Right atrium auricular region (tissue), 2 donors: Measurements from ENCODE around the gene RBM15B. TPM values are rescaled to one million over a fixed set of nuclear protein-coding genes. Genes with fewer than 3 reads are reported as not detected.
A peak's percentile ranks its signal among the peaks of the same experiment; 100 is the strongest.
"Not testable (repeated sequence)": the region's sequence is repeated elsewhere in the genome, so short reads cannot be mapped to it uniquely, and the experiment has no call there.

ENCODE experiments used
- DNase-seq: peaks from one replicate; pipeline ENCODE4 v3.0.0-alpha.2; 2019; ENCODE audit warnings: low spot score
- H3K27ac ChIP-seq, 2 donors: fragments of 200-600 bp; sonication (generic); 1 replicate in 1 of 2; 2 replicates in 1 of 2; pipeline ENCODE4 v1.5.1; 2016 to 2019
- H3K27me3 ChIP-seq, 2 donors: fragments of 200-600 bp; sonication (generic); one replicate each; pipeline versions ENCODE4 v1.5.1 to v1.6.0; 2017 to 2019
- H3K36me3 ChIP-seq: fragments of 200-600 bp; sonication (generic); one replicate; pipeline ENCODE4 v1.5.1; 2016
- H3K4me1 ChIP-seq, 2 donors: fragments of 200-600 bp; sonication (generic); one replicate each; pipeline versions ENCODE4 v1.5.1 to v1.6.0; 2017 to 2019
- H3K4me3 ChIP-seq, 2 donors: fragments of 200-600 bp; sonication (generic); 1 replicate in 1 of 2; 2 replicates in 1 of 2; pipeline ENCODE4 v1.5.1; 2017 to 2019; ENCODE audit warnings: mild to moderate bottlenecking in 1 of 2, moderate library complexity in 1 of 2
- H3K9me3 ChIP-seq, 2 donors: fragments of 200-600 bp; sonication (generic); one replicate each; pipeline ENCODE4 v1.5.1; 2019
- total RNA-seq, 2 donors: library from RNA; depleted of rRNA; stranded (reverse); fragments of >200 nt; gene quantifications; one replicate each; pipeline ENCODE4 v1.1.0, GENCODE V29; 2016
- TF ChIP-seq, protein P1 (sequence below), 2 donors: fragments of 200-600 bp; sonication (generic); IDR thresholded peaks; one replicate each; pipeline ENCODE4 v1.5.1; 2019; ENCODE audit warnings: antibody characterized with exemption in 2 of 2

The RBM15B gene
- total RNA-seq, 2 donors from 2014 or later: 12.9 to 21.4 TPM

DNA sequence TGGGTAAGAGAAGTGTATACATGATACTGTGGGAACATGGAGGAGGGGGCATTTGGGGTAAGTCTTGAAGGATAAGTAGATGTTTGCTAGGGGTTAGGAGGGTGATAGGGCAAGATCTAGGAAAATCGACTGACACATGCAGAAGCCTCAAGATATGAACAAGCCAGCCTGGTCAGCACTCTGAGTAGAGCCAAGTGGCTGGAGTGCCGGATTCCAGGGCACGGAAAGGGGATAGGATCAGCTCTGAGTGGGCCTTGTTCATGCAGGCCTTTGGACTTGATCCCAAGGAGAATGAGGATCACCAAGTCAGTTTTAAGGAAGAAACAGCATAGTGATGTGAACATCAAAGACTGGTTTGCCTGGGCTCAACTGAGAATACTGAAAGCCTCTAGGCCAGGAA is 30.3 kb upstream of the RBM15B start:
- Histone ChIP-seq H3K9me3 (no peaks in the 10 kb centered on the region), H3K27ac (no peak overlapping the region), H3K4me1 (no peaks in the 10 kb centered on the region), H3K36me3 (no peaks in the 10 kb centered on the region), H3K4me3 (no peak overlapping the region), H3K27me3 (no peaks in the 10 kb centered on the region)
- TF ChIP-seq, protein P1, sequence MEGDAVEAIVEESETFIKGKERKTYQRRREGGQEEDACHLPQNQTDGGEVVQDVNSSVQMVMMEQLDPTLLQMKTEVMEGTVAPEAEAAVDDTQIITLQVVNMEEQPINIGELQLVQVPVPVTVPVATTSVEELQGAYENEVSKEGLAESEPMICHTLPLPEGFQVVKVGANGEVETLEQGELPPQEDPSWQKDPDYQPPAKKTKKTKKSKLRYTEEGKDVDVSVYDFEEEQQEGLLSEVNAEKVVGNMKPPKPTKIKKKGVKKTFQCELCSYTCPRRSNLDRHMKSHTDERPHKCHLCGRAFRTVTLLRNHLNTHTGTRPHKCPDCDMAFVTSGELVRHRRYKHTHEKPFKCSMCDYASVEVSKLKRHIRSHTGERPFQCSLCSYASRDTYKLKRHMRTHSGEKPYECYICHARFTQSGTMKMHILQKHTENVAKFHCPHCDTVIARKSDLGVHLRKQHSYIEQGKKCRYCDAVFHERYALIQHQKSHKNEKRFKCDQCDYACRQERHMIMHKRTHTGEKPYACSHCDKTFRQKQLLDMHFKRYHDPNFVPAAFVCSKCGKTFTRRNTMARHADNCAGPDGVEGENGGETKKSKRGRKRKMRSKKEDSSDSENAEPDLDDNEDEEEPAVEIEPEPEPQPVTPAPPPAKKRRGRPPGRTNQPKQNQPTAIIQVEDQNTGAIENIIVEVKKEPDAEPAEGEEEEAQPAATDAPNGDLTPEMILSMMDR (IDR thresholded peaks at IDR 0.05): no peak
- no peak for DNase-seq

DNA sequence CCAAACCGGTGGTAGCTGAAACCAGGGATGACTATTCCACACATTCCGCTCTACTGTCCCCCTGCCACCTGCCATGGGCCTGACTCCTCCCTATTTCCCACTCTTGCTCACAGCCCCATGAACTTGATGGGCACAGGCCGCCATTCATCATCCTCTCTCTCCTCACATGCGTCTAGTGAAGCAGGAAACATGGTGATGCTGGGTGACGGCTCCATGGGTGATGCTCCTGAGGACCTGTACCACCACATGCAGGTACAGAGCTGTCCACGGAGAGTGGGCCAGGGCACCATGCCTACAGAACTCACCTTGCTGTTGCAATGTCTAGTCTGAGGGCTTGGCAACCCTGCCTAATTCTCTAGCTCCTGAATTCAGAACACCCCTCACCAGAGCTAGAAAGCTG is 29.3 kb upstream of the RBM15B start:
- no peaks in the 10 kb centered on the region for H3K27me3 ChIP-seq
- H3K9me3 ChIP-seq: no peaks in the 10 kb centered on the region
- H3K4me1 ChIP-seq: no peaks in the 10 kb centered on the region
- TF ChIP-seq, protein P1 (IDR thresholded peaks at IDR 0.05): no peak
- no peak for DNase-seq
- H3K36me3 ChIP-seq: no peaks in the 10 kb centered on the region
- no peak overlapping the region for H3K4me3 ChIP-seq
- H3K27ac ChIP-seq: no peak overlapping the region

DNA sequence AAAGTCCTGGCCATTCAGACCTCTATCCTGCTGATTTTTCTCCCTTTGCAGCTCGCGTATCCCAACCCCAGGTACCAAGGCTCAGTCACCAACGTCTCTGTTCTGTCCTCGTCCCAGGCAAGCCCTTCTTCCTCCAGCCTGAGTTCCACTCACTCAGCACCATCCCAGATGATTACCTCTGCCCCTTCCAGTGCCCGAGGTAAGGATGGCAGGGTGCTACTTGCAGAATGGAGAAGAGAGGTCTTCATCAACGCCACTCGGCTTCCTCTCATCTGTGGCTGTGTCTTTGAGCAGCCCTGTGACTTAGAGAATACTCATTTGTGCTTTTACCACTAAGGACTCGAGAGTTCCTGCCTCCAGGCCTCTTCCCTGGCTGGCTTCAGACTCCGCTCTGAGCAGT is 28.6 kb upstream of the RBM15B start:
- Histone ChIP-seq H3K36me3 (no peaks in the 10 kb centered on the region), H3K4me1 (no peaks in the 10 kb centered on the region)

DNA sequence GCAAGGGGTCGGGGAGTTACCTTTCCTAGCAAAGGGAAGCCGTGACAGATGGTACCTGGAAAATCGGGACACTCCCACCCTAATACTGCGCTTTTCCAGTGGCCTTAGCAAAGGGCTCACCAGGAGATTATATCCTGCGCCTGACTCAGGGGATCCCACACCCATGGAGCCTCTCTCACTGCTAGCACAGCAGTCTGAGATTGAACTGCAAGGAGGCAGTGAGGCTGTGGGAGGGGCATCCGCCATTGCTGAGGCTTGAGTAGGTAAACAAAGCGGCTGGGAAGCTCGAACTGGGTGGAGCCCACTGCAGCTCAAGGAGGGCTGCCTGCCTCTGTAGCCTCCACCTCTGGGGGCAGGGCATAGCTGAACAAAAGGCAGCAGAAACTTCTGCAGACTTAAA is 22.8 kb upstream of the RBM15B start:
- not testable (repeated sequence) for H3K4me1 ChIP-seq, DNase-seq, H3K27me3 ChIP-seq, H3K36me3 ChIP-seq, H3K9me3 ChIP-seq, H3K27ac ChIP-seq, H3K4me3 ChIP-seq

More for the DNA sequence above, 28.6 kb upstream of the RBM15B start:
- no peak overlapping the region for H3K27ac ChIP-seq
- no peak for DNase-seq
- TF ChIP-seq, protein P1 (IDR thresholded peaks at IDR 0.05): no peak
- no peak overlapping the region for H3K4me3 ChIP-seq
- H3K27me3 ChIP-seq: no peaks in the 10 kb centered on the region
- no peaks in the 10 kb centered on the region for H3K9me3 ChIP-seq

DNA sequence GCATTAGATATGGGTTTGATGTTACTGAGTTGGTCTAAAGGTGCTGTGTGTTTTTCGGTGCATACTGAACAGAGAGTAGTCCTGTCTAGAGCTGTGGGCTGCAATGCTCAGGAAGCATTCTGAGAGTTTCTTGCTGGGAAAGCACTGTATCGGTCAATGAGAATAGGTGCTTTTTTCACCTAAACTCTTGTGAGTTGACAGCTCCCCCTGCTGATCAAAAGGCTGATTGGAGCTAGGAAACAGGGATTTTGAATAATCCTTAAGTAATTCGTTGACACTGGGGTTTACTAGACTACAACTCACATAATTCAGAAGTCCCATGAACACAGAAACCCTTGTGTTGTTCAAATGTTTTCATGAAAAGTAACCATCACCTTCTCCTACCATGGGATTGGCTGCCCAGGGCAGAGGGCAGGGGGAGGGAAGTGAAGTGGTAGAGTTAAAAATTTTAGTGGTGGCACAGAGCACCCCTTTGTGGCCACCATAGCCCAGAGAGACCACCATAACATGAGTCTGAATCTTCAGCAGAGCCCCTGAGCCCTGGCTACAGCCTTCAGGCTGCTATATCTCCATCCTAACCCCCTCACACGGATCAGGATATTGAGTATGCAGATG is 19.0 kb upstream of the RBM15B start:
- H3K27me3 ChIP-seq: no peaks in the 10 kb centered on the region
- H3K9me3 ChIP-seq: no peaks in the 10 kb centered on the region
- H3K4me3 ChIP-seq: no peak overlapping the region
- H3K36me3 ChIP-seq: no peaks in the 10 kb centered on the region
- H3K4me1 ChIP-seq: no peaks in the 10 kb centered on the region
- no peak for DNase-seq
- TF ChIP-seq, protein P1 (IDR thresholded peaks at IDR 0.05): peak; percentile 11 to 73
- H3K27ac ChIP-seq: no peak overlapping the region

DNA sequence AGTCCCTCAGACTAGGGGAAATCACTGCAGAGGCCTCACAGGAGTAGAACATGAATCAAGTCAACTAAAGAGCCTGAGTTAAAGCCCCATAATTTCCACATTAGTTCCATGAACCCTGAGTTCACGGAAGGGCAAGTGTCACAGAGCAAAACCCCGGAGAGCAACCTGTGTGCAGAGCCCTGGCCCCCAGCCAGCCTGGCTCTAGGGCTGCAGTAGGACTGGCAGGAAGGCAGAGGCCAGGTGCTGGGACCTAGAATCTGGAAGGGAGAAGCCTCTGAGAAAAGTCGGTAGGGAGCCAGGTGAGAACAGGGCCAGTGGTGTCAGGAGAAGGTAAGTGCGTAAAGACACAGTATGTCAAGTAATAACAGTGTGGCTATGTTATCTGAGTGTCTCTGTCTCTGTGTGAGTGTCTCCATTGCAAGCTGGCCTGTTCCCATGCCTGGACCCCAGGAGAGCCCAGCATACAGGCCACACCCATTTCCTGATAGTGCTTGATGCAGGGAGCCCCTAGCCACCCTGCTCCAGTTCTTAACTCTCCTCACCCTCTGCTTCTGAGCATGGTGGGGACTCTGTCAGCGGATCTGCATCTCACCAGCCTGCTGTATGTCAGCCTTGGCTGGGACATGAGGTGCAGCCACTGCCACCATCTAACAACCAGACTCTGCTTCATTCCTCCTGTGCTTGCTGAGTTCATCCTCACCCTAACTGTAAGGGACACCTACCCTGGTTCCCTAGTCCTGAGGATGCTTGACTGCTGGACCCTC is 17.2 kb upstream of the RBM15B start:
- Histone ChIP-seq H3K27ac (no peak overlapping the region), H3K4me1 (no peaks in the 10 kb centered on the region), H3K27me3 (no peaks in the 10 kb centered on the region), H3K9me3 (no peaks in the 10 kb centered on the region), H3K36me3 (no peaks in the 10 kb centered on the region), H3K4me3 (no peak overlapping the region)
- TF ChIP-seq, protein P1 (IDR thresholded peaks at IDR 0.05): no peak
- no peak for DNase-seq
